GM10847 (cell line): ENCODE measurements around the gene SEMA4D.

Experiments
- POLR2A ChIP-seq: IDR thresholded peaks from 2 replicates; pipeline ENCODE4 v1.6.1; 2011; ENCODE audit not compliant: insufficient read length; ENCODE audit errors: extremely low read depth

SEMA4D gene

DNA sequence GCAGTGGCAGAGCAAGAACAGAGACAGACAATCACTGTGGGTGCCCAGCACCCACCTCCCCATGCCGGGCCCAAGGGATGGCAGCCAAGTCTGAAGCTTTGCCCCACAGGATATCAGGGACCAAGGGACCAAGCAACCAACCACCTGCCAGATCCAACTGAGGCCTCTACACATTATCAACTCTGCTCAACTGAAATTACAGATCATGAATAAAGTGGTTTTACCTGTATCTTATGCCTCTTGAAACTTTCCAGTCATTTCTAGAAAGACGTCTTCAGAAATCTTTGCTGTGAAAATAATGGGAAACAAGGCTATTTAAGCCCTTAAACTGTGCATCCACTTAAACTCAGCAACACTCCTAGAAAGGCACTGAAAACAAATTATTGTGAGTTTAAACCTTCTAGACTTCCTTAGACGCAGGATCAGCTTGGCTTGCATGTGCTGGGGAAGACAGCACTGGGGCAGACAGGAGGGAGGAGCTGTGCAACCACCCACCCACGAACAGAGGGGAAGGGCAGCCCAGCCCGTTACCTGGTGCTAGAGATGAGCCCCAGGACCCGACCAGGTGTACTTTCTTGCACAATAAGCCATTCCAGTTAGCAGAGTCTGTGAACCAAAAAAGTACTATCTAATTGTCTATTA, 80.0 kb downstream of the SEMA4D start:
- TF ChIP-seq POLR2A: no peak

- no peak for TF ChIP-seq POLR2A
Observed at GRCh38 chr9:89414670-89415324, 83.1 kb downstream of the SEMA4D start.

- no peak for TF ChIP-seq POLR2A
Observed at GRCh38 chr9:89413963-89414638, 83.8 kb downstream of the SEMA4D start.

DNA sequence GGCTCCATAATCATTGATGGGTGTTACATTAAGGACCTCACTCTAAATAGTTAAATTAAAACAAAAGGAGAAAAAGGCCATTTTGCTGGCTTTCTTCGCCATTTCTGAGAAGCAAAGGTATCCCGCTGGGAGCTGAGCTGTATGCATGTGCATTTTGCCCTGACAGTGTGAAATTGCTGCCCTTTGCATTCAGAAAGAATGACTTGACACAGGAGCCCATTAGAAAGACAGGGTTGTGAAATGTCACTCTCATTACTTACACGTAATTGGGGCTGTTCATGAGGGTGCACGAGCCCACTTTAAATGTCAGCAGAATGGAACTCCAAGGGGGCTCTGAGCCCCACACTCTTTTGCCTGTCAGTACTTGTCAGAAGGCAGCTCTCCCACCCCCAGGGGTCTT, 85.0 kb downstream of the SEMA4D start:
- no peak for TF ChIP-seq POLR2A

DNA sequence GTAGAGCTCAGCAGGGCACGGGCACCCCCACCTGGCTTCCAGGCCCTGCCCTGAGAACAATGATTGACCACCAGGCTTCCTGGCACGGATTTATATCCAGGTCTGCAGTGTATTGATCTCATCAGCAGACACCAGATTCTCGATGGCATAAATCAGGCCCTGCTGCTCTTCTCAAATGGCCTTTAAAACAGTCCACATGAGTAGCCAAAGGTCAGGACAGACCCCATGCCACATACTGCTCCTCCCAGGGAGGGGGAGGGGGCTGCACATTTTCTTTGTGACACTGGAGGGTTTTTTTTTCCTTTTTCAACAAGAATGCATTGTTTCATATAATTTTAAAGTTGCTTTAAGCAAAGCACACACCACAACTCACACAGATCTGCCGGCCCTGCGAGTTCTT, 85.4 kb downstream of the SEMA4D start:
- no peak for TF ChIP-seq POLR2A

DNA sequence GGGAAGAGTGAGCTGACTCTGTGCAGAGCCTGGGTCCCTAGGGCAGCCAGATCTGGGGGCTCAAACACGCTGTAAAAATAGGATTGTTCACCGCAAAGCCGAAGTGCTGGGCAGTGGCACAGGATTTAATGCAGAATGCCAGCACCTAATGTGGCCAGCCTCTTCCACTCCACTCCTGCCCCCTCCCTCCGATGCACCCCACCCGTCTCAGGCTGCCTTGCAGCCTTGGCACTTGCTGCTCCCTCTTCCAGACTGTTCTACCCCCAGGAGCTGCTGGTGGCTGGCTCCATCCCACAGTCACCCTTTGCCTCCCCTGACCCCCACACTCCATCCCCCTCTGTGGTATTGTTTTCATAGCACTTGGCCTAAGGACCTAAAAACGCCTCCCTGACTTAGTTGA, 86.2 kb downstream of the SEMA4D start:
- TF ChIP-seq POLR2A: no peak

GRCh38 chr9:89410641-89411350, 87.1 kb downstream of the SEMA4D start:
- no peak for TF ChIP-seq POLR2A

DNA sequence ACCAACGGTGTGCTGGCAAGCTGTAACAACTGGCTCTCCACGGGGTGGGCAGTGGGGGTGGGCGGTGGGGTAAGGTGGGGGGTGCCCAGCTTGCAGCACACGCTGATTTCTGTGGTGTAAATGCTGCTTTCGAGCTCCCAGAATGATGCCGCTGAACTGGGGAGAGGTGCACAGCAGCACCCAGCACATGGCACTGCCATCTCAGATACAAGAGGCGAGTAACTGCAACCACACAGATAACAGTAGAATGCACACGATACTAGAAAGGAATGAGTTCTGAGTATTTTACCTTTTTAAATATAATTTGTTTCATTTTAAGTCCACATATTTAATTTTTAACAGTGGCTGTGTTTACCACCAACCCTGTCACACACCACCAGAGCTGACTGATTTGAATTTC, 87.9 kb downstream of the SEMA4D start:
- TF ChIP-seq POLR2A: no peak

DNA sequence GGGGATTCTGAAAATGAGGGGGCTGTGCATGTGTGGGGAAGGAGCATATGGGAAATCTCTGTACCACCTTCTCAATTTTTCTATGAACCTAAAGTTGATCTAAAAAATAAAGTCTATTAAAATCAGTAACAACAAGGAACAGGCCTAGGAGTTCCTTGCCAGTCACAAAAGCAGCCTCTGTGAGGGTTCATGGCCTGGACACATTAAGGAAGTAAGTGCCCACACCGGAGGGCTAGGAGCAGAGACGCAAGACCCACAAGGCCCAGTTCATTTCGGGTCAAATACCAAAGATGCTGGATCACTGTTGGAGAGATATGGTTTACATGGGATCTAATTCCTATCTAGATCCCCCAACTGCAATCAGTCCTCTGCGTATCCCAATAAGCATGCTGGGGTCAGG, 88.4 kb downstream of the SEMA4D start:
- TF ChIP-seq POLR2A: no peak

DNA sequence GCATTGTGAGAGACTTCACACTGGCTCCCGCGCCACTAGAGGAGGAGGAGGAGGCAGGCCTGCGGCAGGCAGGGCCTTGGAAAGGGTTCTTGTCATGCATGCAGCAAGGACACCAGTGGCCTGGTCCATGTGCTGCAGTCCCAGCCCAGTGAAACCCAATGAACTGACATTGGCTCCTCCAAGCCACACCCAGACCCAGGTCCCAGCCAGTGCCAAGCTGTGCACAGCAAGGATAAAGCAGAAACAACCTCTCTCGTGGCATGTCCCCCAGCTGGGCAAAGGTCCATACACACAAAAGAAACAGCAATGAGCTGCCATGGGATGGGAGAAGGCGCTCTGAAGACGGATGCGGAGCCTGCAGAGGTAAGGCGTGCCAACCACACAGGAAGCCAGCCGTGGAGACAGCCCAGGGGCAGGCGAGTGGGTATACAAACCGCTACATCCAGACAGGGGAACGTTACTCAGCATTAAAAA, 89.2 kb downstream of the SEMA4D start:
- TF ChIP-seq POLR2A: no peak

- TF ChIP-seq POLR2A: no peak
Observed at GRCh38 chr9:89407070-89407469, 90.8 kb downstream of the SEMA4D start.

DNA sequence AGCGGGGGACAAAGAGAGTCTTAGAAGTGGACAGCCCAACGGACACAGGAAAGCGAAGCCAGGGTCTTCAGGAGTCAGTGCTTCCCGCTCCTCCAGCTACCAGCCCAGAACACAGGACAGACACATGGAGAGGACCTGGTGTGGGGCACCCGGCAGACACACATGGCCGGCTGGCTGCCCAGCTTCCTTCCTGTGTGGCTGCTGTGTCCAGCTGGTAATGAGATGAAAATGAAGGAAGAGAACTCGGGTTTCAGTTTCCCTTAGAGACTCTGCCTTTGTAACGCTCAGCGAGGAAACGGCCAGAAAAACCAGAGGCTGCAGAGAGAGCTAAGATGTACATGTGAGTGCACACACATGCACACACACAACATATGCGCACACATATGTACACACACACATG, 92.1 kb downstream of the SEMA4D start:
- no peak for TF ChIP-seq POLR2A

DNA sequence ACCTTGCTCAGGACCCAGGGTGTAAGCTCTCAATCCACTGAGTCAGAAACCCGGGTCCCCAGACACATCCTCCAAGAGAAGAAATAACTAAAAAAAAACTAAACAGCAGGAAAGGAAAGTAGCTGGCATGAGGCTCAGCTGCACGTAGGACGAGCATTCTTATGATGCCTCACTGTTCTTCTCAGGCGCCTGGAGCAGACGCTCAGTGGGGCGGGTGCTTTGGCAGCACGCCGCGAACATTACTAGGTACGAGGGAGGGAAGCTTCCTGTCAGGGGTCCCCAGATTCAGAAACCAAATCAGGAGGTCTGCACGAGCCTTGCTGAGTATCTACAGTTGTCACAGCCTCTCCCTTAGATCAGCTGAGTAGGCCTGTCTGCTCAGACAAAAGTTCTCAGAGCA, 93.8 kb downstream of the SEMA4D start:
- TF ChIP-seq POLR2A: no peak

DNA sequence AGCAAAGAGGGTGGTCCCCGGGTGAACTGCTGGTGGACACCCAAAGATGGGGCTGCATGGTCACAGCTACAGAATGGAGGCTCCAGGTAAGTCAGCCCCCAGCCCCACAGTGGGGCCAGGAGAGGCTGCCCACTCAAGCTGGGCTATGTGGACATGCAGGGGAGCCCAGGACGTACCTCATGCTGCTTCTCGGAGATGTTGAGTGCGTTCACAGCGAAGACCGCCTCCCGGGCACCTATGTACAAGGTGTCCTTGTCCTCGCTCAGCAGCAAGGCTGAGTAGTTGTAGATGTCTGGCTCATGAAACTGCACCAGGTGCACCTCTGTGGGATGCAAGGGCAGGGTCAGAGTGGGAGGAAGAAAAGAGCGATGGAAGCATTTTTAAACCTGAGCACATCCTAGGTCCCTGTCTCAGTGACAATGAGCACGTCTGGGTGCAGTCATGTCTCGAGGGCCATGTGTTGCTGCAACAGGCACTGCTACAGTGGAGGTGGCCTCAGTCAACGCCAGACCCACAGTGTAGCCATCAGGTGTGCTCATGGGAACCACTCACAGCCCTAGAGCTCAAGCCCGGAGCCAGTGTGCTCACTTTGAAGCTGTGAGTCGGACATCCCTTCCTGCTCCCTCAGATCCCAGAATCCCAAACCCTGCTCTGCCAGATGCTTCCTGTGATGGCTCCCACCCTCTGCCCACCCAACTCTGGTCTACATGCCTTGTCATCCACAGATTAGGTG, 95.1 kb downstream of the SEMA4D start:
- no peak for TF ChIP-seq POLR2A
